GM19043 (cell line): ENCODE data around the gene CALCA.

Experiments
- ATAC-seq: cut with Tn5 transposase; IDR thresholded peaks from one replicate; pipeline ENCODE4 v1.9.1; 2021; ENCODE audit warnings: low read depth; ENCODE audit not compliant: unreplicated experiment

Gene CALCA

GRCh38 chr11:14949437-14950147, 22.6 kb downstream of the CALCA start:
- ATAC-seq = no peak

- ATAC-seq = no peak
Measured at GRCh38 chr11:14942745-14943144, 29.4 kb downstream of the CALCA start.

- no peak for ATAC-seq
Measured at GRCh38 chr11:14938936-14939335, 33.2 kb downstream of the CALCA start.

- ATAC-seq = no peak
Measured at GRCh38 chr11:14934641-14935351, 37.4 kb downstream of the CALCA start.

DNA sequence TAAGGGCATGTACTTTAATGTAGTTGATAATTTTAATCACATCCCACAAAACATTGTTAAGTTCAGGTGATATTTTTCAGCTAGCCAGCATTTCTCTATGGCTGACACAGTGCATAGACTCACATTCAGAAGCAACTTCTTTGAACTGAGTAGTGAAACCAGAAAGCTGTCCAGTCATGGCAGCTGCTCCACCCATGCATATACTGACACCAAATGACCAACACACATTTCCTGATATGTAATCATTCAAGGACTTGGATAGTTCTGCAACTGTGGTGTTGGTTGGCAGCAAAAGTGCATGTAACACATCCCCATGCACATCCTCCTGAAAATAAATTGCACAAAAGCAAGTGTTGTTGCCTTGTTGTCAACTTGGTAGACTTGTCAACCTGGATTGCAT, 39.7 kb downstream of the CALCA start:
- ATAC-seq = no peak

- no peak for ATAC-seq
Measured at GRCh38 chr11:14930369-14930768, 41.8 kb downstream of the CALCA start.

DNA sequence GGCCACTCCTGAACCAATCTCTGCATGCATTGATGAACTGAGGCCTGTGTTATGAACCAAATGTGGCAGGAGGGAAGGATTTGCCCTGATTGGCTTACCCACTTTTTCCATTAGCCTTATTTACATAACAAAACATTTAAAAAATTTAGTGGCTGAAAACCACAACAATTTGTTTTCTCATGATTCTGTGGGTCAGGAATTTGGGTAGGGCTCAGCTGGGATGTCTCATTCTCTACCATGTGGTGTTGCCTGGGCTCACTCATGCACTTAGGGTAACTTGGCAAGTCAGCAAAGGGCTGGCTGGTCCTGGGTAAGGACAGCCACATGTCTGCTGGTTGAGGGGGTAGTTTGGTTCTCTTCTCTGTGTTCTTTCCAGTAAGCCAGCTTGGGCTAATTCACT, 45.0 kb downstream of the CALCA start:
- no peak for ATAC-seq

- no peak for ATAC-seq
Measured at GRCh38 chr11:14924318-14924717, 47.8 kb downstream of the CALCA start.
